Fibroblast of skin of back (primary cell): ENCODE results near the gene KIF4B.

Experiments used
- DNase-seq: peaks from one replicate; pipeline ENCODE4 v3.0.0-alpha.2; 2013

KIF4B gene

DNA sequence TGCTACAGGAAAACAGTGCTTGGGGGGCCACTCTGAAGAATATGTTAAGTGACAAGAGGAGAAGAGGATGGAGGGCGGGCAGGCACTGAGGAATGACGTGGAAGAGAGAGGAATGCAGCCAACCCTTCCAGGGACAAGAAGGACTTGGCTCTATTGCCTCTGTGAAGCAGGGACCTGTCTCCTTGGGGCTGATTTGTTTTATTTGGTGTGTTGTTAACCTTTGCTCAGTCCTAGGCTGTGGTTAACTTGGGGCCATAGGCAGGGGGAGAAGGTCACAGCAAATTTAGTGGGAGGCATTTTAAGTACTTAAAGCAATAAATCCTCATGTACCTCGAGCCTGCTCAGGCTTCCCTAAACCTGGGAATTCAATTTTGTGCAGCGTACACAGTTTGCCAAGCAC, 39.9 kb downstream of the KIF4B start:
- no peak for DNase-seq

DNA sequence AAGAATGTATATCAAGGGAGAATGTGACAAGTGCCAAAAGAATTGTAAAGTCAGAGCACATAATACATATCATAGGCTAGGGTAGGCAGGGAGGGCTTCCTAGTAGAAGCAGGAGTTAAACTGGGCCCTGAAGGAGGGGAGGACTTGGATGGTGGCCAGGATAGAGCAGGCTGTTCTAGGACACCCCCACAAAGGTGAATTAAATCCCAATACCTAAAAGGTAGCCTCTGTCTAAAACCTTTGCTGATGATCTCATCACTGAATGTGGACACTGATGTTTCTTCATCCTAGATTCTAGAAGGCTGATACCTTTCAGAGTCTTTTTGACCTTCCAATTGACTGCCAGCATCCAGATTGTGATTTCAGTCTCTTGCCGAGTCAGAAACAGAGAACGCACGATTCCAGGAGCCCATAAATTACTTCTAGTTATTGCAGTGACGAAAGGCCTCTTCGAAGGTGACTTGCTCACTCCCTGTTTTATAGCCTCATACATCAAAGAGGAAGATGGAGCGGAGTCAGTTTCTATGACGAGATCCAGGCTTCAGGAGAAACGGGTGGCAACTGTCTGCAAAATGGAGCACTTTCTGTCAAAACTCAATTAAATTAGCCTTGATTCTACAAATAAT, 43.2 kb downstream of the KIF4B start:
- DNase-seq = no peak

DNA sequence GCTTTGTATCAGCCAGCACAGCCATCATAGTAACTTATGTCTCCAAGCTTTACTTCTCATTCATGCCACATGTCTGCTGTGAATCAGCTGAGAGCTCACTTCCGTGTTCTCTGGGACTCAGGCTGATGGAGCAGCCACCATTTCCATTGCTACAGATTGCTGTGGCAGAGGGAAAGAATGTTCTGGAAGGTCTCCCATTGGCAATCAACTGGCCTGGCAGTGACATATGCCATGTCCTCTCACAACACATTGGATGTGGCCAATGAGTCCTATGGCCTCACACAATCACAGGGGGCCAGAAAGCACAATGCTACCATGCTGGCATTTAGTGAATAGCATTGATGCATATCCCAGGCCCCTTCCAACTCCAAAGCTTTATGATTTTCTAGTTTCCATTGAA, 44.1 kb downstream of the KIF4B start:
- no peak for DNase-seq

DNA sequence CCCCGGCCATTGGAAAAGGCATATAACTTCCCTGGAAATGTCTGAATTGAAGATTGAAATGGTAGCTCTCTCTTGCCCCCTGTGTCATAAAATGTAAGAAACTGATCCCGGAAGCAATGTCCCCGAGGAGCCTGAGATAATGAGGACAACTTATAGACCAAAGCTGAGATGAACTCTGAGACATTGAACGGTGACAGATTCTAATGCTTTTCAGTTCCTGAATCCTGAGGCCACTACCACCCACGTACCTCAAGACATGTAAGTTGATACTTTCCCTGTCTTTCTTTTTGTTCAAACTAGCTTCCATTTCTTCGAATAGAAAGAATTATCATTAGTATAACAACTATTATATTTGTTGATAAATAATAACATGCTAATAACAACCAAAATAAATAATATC, 51.0 kb downstream of the KIF4B start:
- DNase-seq = no peak

DNA sequence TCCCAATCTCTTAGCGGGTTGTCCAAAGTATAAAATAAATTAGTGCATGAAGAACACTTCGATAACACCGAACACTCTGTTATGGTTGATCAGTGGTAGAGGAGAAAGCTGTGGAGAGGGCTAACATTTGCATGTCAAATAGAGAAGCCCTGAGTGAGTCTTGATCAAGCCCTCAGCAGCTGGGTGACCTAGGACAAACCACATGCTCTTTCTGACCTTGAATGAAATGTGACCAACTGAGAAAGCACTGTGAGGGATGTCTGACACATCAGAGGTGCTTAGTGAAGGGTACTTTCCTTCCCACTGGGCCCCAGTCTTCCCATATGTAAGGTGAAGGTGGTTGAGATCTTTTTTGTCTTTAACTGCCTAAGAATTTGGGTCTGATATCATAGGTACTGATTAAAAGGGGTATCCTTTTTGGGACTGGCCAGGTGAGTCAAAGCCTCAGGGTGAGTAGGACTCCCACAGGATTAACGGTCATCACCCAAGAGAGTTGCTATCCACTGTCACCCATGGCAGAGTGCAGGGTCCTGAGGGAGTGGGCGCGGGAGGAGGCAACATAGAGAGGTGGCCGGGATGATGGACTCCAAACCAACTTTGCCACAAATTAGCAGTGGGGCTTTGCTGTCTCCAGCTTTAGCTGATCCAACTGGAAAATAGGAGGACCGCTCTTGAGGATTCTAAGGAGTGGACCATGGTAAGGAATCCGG, 53.5 kb downstream of the KIF4B start:
- no peak for DNase-seq
